ENCODE data around the gene FARS2. TPM values are rescaled to one million over a fixed set of nuclear protein-coding genes. Genes with fewer than 3 reads are reported as not detected.

The FARS2 gene
- total RNA-seq, 1 experiment from 2014 or later: 13.8 TPM

DNA sequence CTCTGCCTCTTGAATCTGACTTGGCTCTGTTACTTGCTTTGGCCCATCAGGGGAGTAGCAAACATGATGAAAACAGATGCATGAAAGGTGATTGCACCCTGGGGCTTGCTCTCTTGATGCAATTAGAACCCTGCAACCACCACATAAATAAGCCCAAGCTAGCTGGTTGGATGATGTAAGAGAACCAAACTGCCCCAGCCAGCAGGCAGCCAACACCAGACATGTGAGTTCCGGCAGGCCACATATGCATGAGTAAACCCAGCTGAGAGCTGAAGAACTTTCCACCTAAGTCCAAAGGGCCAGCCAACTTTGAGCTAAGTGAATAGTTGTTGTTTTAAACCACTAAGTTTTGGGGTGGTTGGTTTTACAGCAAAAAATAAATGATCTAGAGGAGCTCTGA lies 268.4 kb downstream of the FARS2 start:
- no peak overlapping the region for H3K27ac ChIP-seq (ENCODE audit: low read depth, low read length)
- no peak overlapping the region for H3K4me3 ChIP-seq (replicated peaks in 1 of 2; ENCODE audit: low read depth in 1 of 2, low read length in 2 of 2)
- ATAC-seq (no peak), DNase-seq (ENCODE audit: low read depth, low spot score) (no peak)
- no TSS peak for BruUV-seq (replicated peaks)
- no peaks in the 10 kb centered on the region for H3K9me2 ChIP-seq (ENCODE audit: insufficient read depth)
- no peaks in the 10 kb centered on the region for H3K27me3 ChIP-seq (ENCODE audit: insufficient read depth, low read length)
- no peaks in the 10 kb centered on the region for H4K20me1 ChIP-seq (ENCODE audit: insufficient read depth)
- no peak overlapping the region for H2AFZ ChIP-seq (ENCODE audit: low read depth, low read length, poor library complexity, severe bottlenecking)
- H3K36me3 ChIP-seq (ENCODE audit: control insufficient read depth in 1 of 2, insufficient read depth in 2 of 2, low read length in 2 of 2): no peaks in the 10 kb centered on the region
- ChIA-PET CTCF (interaction anchor here (2.2 kb wide), 1 partner anchor 59 kb away, joined by 6 read pairs; no protein-coding TSS in a partner anchor), POLR2A (no interaction called here), RAD21 (ENCODE audit: low non-redundant PET in 1 of 2, low total read pairs in 2 of 2, uncharacterized antibody in 2 of 2, unreplicated experiment in 2 of 2) (no interaction called here)
- intact Hi-C loops (cut with micrococcal nuclease): no loop called here
- no peaks in the 10 kb centered on the region for H3K4me1 ChIP-seq (ENCODE audit: control insufficient read depth in 1 of 2, insufficient read depth in 2 of 2, low read length in 2 of 2)
- H3K9me3 ChIP-seq (ENCODE audit: control insufficient read depth in 1 of 2, insufficient read depth in 1 of 2, low read depth in 1 of 2, low read length in 2 of 2): no peaks in the 10 kb centered on the region
- no peak for TF ChIP-seq YY1 (IDR thresholded peaks at IDR 0.05; ENCODE audit: extremely low read depth, insufficient replicate concordance, low read depth, low read length)
- TF ChIP-seq EGR1 (IDR thresholded peaks at IDR 0.05; ENCODE audit: low read depth): no peak
- no peak for TF ChIP-seq CEBPB (IDR thresholded peaks at IDR 0.05; ENCODE audit: low read depth)
- TF ChIP-seq SIN3A (IDR thresholded peaks at IDR 0.05; ENCODE audit: low read depth): no peak
- TF ChIP-seq ELF1 (IDR thresholded peaks at IDR 0.05; ENCODE audit: borderline replicate concordance, low read depth): no peak
- no peak for TF ChIP-seq RAD21 (IDR thresholded peaks at IDR 0.05; ENCODE audit: low read depth)
- TF ChIP-seq TCF7L2 (IDR thresholded peaks at IDR 0.05; ENCODE audit: borderline replicate concordance, extremely low read depth, insufficient read depth, insufficient read length): no peak
- TF ChIP-seq POLR2A (IDR thresholded peaks at IDR 0.05; ENCODE audit: borderline replicate concordance, extremely low read depth, insufficient read depth, insufficient read length): no peak
- no peak for TF ChIP-seq SP1 (IDR thresholded peaks at IDR 0.05; ENCODE audit: low read depth)
- TF ChIP-seq, protein P1, sequence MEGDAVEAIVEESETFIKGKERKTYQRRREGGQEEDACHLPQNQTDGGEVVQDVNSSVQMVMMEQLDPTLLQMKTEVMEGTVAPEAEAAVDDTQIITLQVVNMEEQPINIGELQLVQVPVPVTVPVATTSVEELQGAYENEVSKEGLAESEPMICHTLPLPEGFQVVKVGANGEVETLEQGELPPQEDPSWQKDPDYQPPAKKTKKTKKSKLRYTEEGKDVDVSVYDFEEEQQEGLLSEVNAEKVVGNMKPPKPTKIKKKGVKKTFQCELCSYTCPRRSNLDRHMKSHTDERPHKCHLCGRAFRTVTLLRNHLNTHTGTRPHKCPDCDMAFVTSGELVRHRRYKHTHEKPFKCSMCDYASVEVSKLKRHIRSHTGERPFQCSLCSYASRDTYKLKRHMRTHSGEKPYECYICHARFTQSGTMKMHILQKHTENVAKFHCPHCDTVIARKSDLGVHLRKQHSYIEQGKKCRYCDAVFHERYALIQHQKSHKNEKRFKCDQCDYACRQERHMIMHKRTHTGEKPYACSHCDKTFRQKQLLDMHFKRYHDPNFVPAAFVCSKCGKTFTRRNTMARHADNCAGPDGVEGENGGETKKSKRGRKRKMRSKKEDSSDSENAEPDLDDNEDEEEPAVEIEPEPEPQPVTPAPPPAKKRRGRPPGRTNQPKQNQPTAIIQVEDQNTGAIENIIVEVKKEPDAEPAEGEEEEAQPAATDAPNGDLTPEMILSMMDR (IDR thresholded peaks at IDR 0.05 in 2 of 3, conservative IDR thresholded peaks at IDR 0.05 in 1 of 3; ENCODE audit: borderline replicate concordance in 1 of 3, insufficient read depth in 1 of 3, low read depth in 2 of 3, low read length in 2 of 3): no peak
- TF ChIP-seq EZH2 (IDR thresholded peaks at IDR 0.05): no peak
- TF ChIP-seq FOSL1 (IDR thresholded peaks at IDR 0.05; ENCODE audit: low read depth): no peak
- H3K4me2 ChIP-seq (ENCODE audit: low read length): no peak overlapping the region
- H3K9ac ChIP-seq (ENCODE audit: low read length): no peak overlapping the region
- H3K79me2 ChIP-seq (ENCODE audit: insufficient read depth, low read length): no peaks in the 10 kb centered on the region

Measured in HCT116 (cell line).